Tibial nerve (tissue), 3 donors: ENCODE measurements around the gene LRRC19.

Experiments used
- CTCF ChIP-seq, 5 experiments: fragments of 200-600 bp in 3 of 5; fragments of 450-650 bp in 2 of 5; sonication (generic) in 3 of 5; IDR thresholded peaks; one replicate each; pipeline ENCODE4 v1.5.1; 2016 to 2019; ENCODE audit warnings: antibody characterized with exemption in 5 of 5, mild to moderate bottlenecking in 3 of 5, moderate library complexity in 2 of 5
- POLR2A ChIP-seq, 2 donors: fragments of 450-650 bp; IDR thresholded peaks; one replicate each; pipeline ENCODE4 v1.6.1; 2017; ENCODE audit warnings: antibody characterized with exemption in 2 of 2, mild to moderate bottlenecking in 2 of 2, moderate library complexity in 2 of 2

- TF ChIP-seq POLR2A (IDR thresholded peaks at IDR 0.05) (no peak), CTCF (IDR thresholded peaks at IDR 0.05) (no peak)
Observed at GRCh38 chr9:27003426-27004077, 1.9 kb downstream of the LRRC19 start.
